Hindlimb muscle (tissue), 1 donor: Measurements from ENCODE around the gene PDE1A. TPM values are rescaled to one million over a fixed set of nuclear protein-coding genes. Genes with fewer than 3 reads are reported as not detected.

Experiments
- DNase-seq: peaks from one replicate; pipeline ENCODE4 v3.0.0-alpha.2; 2013
- polyA plus RNA-seq: library from polyadenylated mRNA; unstranded; fragments of 120-200 nt; gene quantifications from one replicate; pipeline ENCODE4 v1.2.1, GENCODE V29; 2013; ENCODE audit not compliant: insufficient read length

PDE1A gene
- polyA plus RNA-seq, 1 donor: 6.4 TPM

- no peak for DNase-seq
Observed at GRCh38 chr2:182116774-182117173, 310.1 kb downstream of the PDE1A start.

DNA sequence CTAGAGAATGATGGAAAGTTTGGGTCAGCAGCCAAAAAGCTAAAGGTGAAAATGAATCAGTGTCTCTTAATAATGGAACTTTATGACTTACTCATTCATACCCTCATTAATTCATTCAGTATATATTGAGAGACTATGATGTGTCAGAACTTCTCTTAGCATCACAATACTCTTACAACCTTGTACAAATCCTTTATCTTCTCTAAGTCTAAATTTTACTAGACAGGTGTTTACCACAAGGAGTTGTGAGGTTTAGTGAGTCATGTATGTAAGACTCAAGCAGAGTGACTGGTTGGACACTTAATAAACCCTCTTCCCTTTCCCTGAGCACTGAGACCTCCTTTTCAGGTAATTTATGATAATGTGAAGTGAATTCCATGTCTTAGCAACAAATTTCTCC, 311.6 kb downstream of the PDE1A start:
- no peak for DNase-seq

DNA sequence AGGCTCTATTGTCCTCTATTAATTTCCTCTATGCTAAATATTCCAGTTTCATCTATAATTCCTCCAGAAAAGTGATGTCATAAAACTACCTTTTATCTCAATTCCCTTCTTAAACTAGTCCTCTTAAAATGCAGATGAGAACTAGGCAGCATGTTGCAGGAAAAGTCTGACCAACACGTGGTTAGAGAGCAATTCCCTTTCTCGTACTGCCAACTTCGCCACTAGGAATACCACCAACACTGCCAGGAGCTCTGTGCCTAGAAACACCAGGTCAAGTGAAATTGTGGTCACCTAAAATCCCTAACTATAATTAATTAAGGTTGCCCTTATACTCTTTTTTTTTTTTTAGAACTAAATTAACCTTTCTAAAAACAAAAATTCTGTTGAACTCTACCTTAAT, 313.5 kb downstream of the PDE1A start:
- DNase-seq: no peak

- no peak for DNase-seq
Observed at GRCh38 chr2:182110347-182110746, 316.5 kb downstream of the PDE1A start.

GRCh38 chr2:182103526-182103925, 323.3 kb downstream of the PDE1A start:
- DNase-seq: no peak

DNA sequence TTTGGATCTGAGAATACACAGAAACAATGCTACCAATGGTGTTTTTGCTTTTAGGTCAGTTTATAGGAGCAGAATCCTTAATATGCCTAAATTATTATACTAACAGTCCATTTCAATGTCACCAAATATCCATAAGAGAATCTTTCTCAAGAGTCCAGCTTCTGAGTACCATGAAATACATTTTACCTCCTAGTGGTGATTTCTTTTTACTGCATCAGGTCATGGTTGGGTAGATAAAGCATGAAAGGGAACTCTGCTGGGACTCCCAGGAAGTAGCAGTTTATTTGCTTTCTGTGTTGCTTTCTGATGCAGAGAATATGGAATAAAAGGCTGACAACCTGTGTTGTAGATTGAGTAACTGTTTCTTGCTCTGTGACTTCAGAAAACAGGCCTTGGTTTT, 325.6 kb downstream of the PDE1A start:
- DNase-seq: no peak

DNA sequence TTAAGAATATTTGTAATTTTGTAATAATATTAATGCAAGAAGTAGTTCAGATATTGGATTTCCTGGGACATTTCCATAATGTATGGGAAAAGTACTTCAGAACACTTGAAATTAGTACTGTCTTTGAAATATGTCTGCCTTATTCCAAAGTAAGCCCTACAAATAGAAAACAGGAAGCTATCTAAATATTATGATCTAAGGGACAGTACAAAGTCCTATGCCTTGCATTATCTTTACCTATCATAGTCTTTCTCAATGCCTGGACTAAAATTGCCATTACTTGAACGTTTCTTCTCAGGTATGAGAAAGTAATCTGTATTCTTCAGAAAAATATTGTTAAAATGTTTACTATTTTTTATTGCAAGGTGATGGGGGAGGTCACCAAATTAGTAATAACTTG, 328.2 kb downstream of the PDE1A start:
- no peak for DNase-seq

- DNase-seq: no peak
Observed at GRCh38 chr2:182097571-182098164, 329.2 kb downstream of the PDE1A start.

DNA sequence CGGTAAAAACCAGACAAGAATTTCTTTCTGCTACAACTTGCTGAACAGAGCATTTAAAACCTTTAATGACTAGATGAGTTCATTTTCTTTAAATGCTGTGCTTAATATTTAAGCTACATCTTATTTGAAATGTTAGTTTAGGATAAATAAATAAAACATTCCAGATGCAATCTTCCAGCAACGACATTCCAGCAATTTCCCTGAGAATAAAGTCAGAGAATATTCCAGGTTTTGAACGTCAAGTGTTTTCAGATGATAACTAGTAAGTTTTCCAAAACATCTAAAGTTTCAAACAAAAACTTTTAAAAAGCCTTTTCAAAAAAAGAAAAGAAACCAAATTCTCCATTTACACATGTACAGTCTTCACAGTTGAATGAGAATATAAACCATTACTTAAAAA, 336.4 kb downstream of the PDE1A start:
- no peak for DNase-seq
